ENCODE measurements around the gene RPL10. TPM values are rescaled to one million over a fixed set of nuclear protein-coding genes. Genes with fewer than 3 reads are reported as not detected.

The RPL10 gene
- total RNA-seq: 2,325 and 2,873 TPM in 2 replicates

DNA sequence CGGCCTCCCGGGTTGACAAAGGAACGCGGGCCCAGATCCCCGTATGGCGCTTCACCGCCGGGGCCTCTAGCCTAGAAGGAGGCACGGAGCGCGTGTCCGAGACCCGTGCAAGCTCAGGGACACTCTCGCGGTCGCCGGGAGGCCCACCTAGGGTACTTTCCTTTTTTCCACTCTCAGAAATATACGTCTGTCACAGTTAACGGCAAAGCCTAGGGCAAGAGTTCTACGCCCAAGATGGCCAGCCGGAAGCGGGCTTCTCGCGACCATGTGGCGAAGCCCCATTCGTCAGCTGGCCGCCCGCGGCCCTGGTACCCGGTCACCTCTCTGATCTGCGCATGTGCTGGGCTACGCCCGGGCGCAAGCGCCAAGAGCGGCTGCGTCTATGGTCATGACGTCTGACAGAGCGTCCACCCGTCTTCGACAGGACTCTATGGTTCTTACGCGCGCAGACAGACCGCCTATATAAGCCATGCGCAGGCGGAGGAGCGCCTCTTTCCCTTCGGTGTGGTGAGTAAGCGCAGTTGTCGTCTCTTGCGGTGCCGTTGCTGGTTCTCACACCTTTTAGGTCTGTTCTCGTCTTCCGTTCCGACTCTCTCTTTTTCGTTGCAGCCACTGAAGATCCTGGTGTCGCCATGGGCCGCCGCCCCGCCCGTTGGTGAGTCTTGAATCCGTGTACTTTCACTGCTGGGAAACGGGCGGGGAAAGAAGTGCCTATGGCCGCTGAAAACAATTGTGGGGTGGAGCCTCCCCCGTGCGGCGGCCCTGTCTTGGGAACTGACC is at the start of gene RPL10:
Gene RPL10 (plus strand): TSS at position 490 of the 780 bp plus-strand sequence. CDS start 143 bp downstream, at position 633.

DNA sequence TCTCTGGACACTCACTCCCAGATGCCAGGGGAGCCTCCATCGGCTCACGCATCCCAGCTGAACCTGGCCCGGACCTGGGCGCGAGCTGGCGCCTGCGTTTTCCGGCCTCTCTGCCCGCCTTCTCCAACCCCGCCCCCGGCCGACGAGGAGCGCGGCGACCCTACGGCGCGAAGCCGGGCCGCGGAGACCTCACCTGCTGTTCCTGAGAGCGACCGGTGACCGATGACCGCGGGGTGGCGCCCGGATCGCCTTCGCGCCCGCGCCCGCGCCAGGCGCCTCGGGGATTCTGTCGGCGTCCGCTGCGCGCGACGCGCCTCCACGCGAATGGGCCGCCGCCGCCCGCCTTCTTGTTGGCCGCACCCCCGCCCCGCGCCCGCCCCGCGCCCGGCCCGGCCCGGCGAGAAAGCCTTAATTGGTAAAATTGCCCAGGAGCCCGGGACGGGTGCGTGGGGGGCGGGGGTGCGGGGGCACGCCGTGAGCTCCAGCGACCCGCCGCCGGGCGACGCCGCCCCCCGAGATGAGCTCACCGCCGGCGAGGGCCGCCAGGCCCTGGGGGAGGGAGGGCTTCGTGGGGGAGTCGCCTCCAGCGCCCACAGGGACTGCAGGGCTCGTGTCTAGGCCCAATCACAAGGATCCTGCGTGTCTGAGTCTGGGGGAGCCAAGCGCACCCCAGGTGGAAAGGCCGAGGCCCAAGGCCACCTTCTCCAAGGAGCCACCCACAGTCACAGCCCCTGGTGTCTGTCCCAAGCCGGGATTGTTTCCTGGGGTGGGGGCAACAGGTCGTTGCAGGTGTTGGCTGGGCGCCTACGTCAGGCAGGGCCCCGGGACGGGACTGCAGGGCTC is 23.6 kb upstream of the RPL10 start, which contains the start of gene FLNA:
Gene FLNA (minus strand): TSS at position 322 of the 843 bp plus-strand sequence. CDS start 3,389 bp downstream, outside the sequence.

DNA sequence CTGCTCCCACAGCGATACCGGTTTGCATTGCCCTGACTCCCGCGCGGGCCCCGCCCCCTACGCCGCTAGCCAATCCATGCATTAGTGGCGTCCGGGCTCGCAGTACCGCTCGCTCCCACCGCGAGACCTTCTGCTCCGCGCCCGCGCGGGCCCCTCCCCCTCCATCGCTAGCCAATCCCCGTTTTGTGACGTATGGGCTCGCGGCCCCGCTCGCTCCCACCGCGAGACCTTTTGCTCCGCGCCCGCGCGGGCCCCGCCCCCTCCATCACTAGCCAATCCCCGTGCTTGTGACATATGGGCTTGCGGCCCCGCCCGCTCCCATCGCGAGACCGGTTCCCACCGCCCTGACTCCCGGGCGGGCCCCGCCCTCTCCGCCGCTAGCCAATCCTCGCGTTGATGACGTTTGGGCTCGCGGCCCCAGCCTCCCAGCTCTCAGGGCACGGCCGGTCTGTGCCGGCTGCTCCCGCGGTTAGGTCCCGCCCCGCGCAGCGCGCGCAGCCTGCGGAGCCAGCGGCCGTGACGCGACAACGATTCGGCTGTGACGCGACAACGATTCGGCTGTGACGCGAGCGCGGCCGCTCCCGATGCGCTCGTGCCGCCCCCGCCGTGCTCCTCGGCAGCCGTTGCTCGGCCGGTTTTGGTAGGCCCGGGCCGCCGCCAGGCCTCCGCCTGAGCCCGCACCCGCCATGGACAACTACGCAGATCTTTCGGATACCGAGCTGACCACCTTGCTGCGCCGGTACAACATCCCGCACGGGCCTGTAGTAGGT is 19.2 kb upstream of the RPL10 start, which contains the start of gene EMD:
Gene EMD (plus strand): TSS at position 497 of the 770 bp plus-strand sequence. CDS start 190 bp downstream, at position 687.

DNA sequence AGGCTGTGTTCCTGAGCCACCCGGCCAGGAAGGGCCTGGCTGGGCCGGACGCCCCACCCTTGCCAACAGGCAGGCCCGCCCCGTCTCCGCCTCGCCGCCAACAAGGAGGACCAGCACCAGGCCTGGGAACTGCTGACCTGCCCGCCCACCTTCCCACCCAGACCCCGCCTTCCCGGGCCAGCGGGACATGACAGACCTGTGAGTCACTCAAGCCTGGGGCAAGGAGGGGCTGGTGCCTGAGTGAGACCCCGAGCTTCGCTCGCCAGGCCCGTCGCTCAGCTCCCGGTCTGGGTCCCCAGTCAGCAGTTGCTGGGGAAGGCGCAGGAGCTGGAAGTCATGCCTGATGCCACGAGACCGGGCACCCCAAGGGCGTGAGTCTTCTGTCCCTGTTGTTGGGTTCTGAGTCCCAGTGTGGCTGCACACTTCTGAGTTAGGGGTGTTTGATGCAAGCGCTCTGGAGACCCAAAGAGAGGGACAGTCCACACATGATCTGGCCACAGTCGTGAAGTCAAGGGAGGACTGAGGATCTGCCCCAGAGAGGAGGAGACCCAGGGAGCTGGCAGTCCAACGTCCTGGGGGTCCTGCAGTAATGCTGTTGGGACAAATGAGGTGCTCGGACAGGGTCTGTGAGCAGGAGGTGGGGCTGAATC is 11.2 kb downstream of the RPL10 start, which contains the start of gene DNASE1L1:
Gene DNASE1L1 (minus strand): TSS at position 33 of the 650 bp plus-strand sequence. CDS start 3,686 bp downstream, outside the sequence.

DNA sequence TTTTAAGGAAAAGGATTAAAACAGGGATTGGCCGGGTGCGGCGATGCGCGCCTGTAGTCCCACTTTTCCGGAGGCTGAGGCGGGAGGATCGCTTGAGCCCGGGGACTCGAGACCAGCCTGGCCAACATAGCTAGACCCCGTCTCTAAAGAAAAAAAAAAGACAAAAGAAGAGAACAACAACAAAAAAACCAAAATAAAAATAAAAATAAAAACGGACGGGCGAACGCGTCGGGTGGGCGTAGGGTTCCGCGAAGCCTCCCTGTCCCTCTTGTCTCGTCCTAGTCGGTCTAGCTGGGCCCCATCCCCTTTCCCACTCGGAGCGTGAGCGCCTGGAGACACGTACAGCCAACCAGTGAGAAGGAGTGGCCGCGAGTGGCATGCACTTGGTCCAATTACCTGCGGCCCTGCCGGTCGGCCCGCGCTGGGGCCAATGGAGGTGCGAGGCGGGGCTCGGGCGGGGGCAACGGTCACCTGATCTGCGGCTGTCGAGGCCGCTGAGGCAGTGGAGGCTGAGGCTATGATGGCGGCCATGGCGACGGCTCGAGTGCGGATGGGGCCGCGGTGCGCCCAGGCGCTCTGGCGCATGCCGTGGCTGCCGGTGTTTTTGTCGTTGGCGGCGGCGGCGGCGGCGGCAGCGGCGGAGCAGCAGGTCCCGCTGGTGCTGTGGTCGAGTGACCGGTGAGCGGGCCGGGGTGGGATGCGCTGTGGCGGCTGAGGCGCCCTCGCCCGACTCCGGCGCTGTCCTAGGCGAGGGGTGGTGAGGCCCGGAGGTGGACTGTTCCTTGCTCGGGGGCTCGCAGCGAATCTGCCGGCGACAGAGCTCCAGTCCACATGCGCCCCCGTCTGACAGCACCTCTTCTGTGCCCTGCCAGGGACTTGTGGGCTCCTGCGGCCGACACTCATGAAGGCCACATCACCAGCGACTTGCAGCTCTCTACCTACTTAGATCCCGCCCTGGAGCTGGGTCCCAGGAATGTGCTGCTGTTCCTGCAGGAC is 30.3 kb downstream of the RPL10 start, which contains the start of gene ATP6AP1:
Gene ATP6AP1 (plus strand): TSS at position 502 of the 996 bp plus-strand sequence. CDS start 16 bp downstream, at position 518.

DNA sequence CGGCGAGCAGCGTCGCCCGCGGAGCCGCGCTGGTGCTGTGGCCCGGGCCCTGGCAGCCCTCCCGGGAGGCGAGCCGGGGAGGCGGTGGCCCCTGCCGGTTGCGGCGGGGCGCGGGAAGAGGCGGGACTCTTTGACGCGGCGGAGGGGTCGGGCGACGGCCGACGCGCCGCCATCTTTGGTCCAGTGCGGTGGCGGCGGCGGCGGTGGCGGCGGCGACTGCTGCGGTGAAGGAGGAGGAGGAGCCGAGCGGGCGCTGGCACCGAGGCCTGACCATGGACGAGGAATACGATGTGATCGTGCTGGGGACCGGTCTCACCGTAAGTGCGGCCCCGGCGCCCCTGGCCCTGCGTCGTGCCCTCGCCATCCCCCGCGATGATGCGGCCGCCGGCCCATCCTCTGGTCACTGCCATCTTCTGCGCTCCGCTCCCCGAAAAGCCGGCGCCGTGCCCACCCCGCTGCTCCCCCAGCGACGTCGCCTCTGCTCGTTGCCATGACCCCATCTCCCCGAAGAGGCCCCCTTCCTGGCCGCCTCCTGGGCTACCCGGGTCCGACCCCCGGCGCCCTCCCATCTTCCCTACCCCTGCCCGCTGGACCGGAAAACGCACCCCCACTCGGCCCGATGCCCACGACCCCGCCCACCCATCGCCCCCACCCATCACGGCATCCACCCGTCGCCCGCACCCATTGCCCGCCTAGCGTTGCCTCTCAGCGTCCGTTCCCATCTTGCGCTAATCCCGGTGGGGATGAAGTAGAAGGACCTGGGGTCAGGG is 39.0 kb downstream of the RPL10 start, which contains the start of gene GDI1:
Gene GDI1 (plus strand): TSS at position 172 of the 770 bp plus-strand sequence. CDS start 101 bp downstream, at position 273.

DNA sequence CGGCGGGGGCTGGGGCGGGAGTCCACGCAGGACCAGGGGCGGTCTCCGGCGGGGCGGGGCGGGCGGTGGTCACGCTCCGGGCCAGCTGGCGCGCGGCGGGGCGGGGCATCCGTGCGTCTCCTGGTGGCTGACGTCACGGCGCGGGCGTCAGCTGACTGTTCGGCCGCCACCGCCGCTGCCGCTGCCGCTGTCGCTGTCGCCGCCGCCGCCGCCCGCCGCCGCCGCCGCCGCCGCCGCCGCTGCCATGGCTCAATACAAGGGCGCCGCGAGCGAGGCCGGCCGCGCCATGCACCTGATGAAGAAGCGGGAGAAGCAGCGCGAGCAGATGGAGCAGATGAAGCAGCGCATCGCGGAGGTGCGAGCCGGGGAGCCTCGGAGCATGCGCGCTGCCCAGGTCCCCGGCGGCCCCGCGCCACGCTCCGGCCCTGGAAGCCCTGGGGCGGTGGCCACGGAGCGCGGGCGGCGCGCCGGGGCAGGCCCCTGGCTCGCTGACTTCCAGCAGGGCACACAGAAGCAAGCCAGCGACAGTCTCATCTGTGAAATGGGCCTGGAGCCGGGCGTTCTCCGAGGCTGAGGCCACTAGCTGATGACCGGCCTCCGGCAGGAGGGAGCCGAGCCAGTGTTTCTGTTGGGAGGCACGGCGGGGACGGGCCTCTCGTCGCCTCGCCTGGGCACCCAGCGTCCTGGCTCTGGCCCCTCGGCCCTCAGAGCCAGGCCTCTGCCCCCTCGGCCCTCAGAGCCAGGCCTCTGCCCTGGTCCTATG is 46.0 kb downstream of the RPL10 start, which contains the start of gene FAM50A:
Gene FAM50A (plus strand): TSS at position 150 of the 763 bp plus-strand sequence. CDS start 95 bp downstream, at position 245.

Small RNA genes within 50 kb of the gene (small RNA-seq; reads per million reads assigned to genes)
- gene MIR6858: not detected
- not detected for gene SNORA70

Other genes with a start within 250 kb of the RPL10 start
- not detected in 2 replicates for gene OPN1MW, start 215.8 kb upstream of the RPL10 start, total RNA-seq
- gene OPN1MW2, start 178.6 kb upstream of the RPL10 start, total RNA-seq: not detected in 2 replicates
- gene OPN1MW3, start 140.8 kb upstream of the RPL10 start, total RNA-seq: not detected in 2 replicates
- not detected in 2 replicates for gene TEX28, start 103.3 kb upstream of the RPL10 start, total RNA-seq
- gene TKTL1, start 102.6 kb upstream of the RPL10 start, total RNA-seq: not detected in 2 replicates
- 1,743 and 1,971 TPM in 2 replicates for gene FLNA, start 23.7 kb upstream of the RPL10 start, total RNA-seq
- 34.8 and 40.5 TPM in 2 replicates for gene EMD, start 19.1 kb upstream of the RPL10 start, total RNA-seq
- 55.5 and 61.5 TPM in 2 replicates for gene DNASE1L1, start 10.9 kb downstream of the RPL10 start, total RNA-seq
- 12.0 and 12.2 TPM in 2 replicates for gene TAFAZZIN, start 13.2 kb downstream of the RPL10 start, total RNA-seq
- 31.6 and 37.2 TPM in 2 replicates for gene ATP6AP1, start 30.3 kb downstream of the RPL10 start, total RNA-seq
- gene GDI1, start 38.8 kb downstream of the RPL10 start, total RNA-seq: 59.5 and 77.8 TPM in 2 replicates
- gene FAM50A, start 45.8 kb downstream of the RPL10 start, total RNA-seq: 30.6 and 36.6 TPM in 2 replicates
- gene PLXNA3, start 59.9 kb downstream of the RPL10 start, total RNA-seq: 12.9 and 16.9 TPM in 2 replicates
- 16.5 and 18.2 TPM in 2 replicates for gene LAGE3, start 80.9 kb downstream of the RPL10 start, total RNA-seq
- 28.0 and 29.6 TPM in 2 replicates for gene UBL4A, start 88.2 kb downstream of the RPL10 start, total RNA-seq
- 32.5 and 33.3 TPM in 2 replicates for gene SLC10A3, start 92.3 kb downstream of the RPL10 start, total RNA-seq
- gene FAM3A, start 117.9 kb downstream of the RPL10 start, total RNA-seq: 21.9 and 22.2 TPM in 2 replicates
- gene G6PD, start 148.5 kb downstream of the RPL10 start, total RNA-seq: 80.2 and 110 TPM in 2 replicates
- gene IKBKG, start 149.2 kb downstream of the RPL10 start, total RNA-seq: 12.1 and 13.6 TPM in 2 replicates
- gene CTAG1A, start 186.8 kb downstream of the RPL10 start, total RNA-seq: not detected in 2 replicates
- not detected in 2 replicates for gene CTAG1B, start 220.9 kb downstream of the RPL10 start, total RNA-seq